Motor neuron (in vitro differentiated cells): Measurements from ENCODE around the gene RRAGB. TPM values are rescaled to one million over a fixed set of nuclear protein-coding genes. Genes with fewer than 3 reads are reported as not detected.

ENCODE experiments used
- ATAC-seq, 8 experiments: fragments of 200-7000 bp; cut with Tn5 transposase; replicated peaks in 6 of 8; 2 replicates each; pipeline ENCODE4 v1.8.0; 2021; ENCODE audit warnings: mild to moderate bottlenecking in 8 of 8, moderate library complexity in 8 of 8
- H3K27ac ChIP-seq, 2 donors: fragments of 250-450 bp; sonication (Bioruptor Pico); 2 replicates each; pipeline ENCODE4 v1.9.0; 2021; ENCODE audit warnings: antibody characterized with exemption in 2 of 2, mild to moderate bottlenecking in 2 of 2, moderate library complexity in 1 of 2
- H3K4me1 ChIP-seq, 2 donors: fragments of 250-450 bp; sonication (Bioruptor Pico); replicated peaks in 1 of 2; 2 replicates each; pipeline ENCODE4 v1.6.1; 2021; ENCODE audit warnings: antibody characterized with exemption in 2 of 2, mild to moderate bottlenecking in 2 of 2, moderate library complexity in 1 of 2
- H3K4me3 ChIP-seq, 5 donors: fragments of 250-450 bp; sonication (Bioruptor Pico); 2 replicates each; pipeline ENCODE4 v1.9.0; 2021; ENCODE audit warnings: antibody characterized with exemption in 5 of 5, mild to moderate bottlenecking in 5 of 5, moderate library complexity in 4 of 5
- WGBS, 10 experiments: fragments of 450-650 bp; shearing (Covaris generic); methylation state at CpG; one replicate each; pipeline ENCODE4 v1.0.0; 2022; 5-methylcytosine and 5-hydroxymethylcytosine counted together
- in situ Hi-C, 9 experiments: fragments of 400-800 bp; cut with MboI; loops; one replicate each; pipeline ENCODE4 v1.15.0; 2021; ENCODE audit warnings: low sequenced_read_pairs in 9 of 9, low pct_unique_long_range_greater_than_20kb in 2 of 9; ENCODE audit not compliant: unreplicated experiment in 9 of 9
- total RNA-seq, 8 experiments: library from RNA; unstranded; fragments of 300-600 nt; gene quantifications; 2 replicates each; pipeline versions ENCODE4 v1.2.3 to v1.2.4, GENCODE V29; 2022

The RRAGB gene
- total RNA-seq, 8 experiments from 2014 or later: 19.0 to 41.9 (median 27.2) TPM

GRCh38 chrX:55787063-55787462, 69.5 kb downstream of the RRAGB start:
- no peak for ATAC-seq
- Histone ChIP-seq H3K4me1 (no peaks in the 10 kb centered on the region), H3K4me3 (no peak overlapping the region), H3K27ac (no peak overlapping the region)
- in situ Hi-C loops: no loop called here

GRCh38 chrX:55787727-55788126, 70.2 kb downstream of the RRAGB start:
- in situ Hi-C loops: no loop called here
- ATAC-seq: no peak
- H3K4me3 ChIP-seq: no peak overlapping the region
- H3K4me1 ChIP-seq: no peaks in the 10 kb centered on the region
- H3K27ac ChIP-seq: no peak overlapping the region
- 0 to 100% (median 70%) methylated on average over 1 to 2 of the region's 2 CpGs; no CpG with 5 or more reads in 4 of the 10 experiments for WGBS, 10 experiments

GRCh38 chrX:55794405-55794804, 76.9 kb downstream of the RRAGB start:
- 29 to 100% (median 67%) methylated on average over 1 of the region's 1 CpG; no CpG with 5 or more reads in 5 of the 10 experiments for WGBS, 10 experiments
- Histone ChIP-seq H3K27ac (no peak overlapping the region), H3K4me1 (no peaks in the 10 kb centered on the region), H3K4me3 (no peak overlapping the region)
- in situ Hi-C loops: no loop called here
- peak in 2 of 8 experiments; percentile 9 to 31 for ATAC-seq

GRCh38 chrX:55796496-55796895, 78.9 kb downstream of the RRAGB start:
- Histone ChIP-seq H3K4me1 (no peaks in the 10 kb centered on the region), H3K4me3 (no peak overlapping the region), H3K27ac (no peak overlapping the region)
- WGBS, 10 experiments: 0 to 100% (median 41%) methylated on average over 1 to 3 of the region's 3 CpGs; no CpG with 5 or more reads in 4 of the 10 experiments
- in situ Hi-C loops: no loop called here
- ATAC-seq: no peak

- no peak for ATAC-seq
- H3K4me1 ChIP-seq: no peaks in the 10 kb centered on the region
- in situ Hi-C loops: no loop called here
- no peak overlapping the region for H3K27ac ChIP-seq
- 0 to 38% (median 10%) methylated on average over 1 of the region's 1 CpG; no CpG with 5 or more reads in 6 of the 10 experiments for WGBS, 10 experiments
- H3K4me3 ChIP-seq: no peak overlapping the region
These were observed 84.3 kb downstream of the RRAGB start for GRCh38 chrX:55801811-55802210.

Other genes starting within 250 kb of the RRAGB start
- 1 to 10 TPM in 6 of 8 experiments, under 1 TPM in 2; 0.46 to 7.2 (median 3.5) TPM for gene USP51, start 227.9 kb upstream of the RRAGB start, total RNA-seq
- under 1 TPM in 3 of 8 experiments, not detected in 5; 0.08 to 0.47 (median 0.14) TPM for gene FOXR2, start 94.3 kb upstream of the RRAGB start, total RNA-seq